H1 (cell line): ENCODE results near the gene STBD1. TPM values are rescaled to one million over a fixed set of nuclear protein-coding genes. Genes with fewer than 3 reads are reported as not detected.

ENCODE experiments used
- CTCF ChIA-PET: fragments of 300-600 bp; sonication (Branson Sonifier 250); formaldehyde crosslinking; loops from one replicate; lab custom pipeline; 2021; ENCODE audit not compliant: partially characterized antibody; lab: Charles Lee
- POLR2A ChIA-PET: fragments of 300-600 bp; sonication (Branson Sonifier 250); formaldehyde crosslinking; loops from one replicate; lab custom pipeline; 2021; ENCODE audit warnings: inconsistent platforms; ENCODE audit not compliant: partially characterized antibody; lab: Charles Lee
- DNase-seq, 2 experiments: peaks; one replicate each; pipeline versions ENCODE4 v3.0.0 to v3.0.0-alpha.2; 2010 to 2022; ENCODE audit warnings: low spot score in 2 of 2, low read depth in 1 of 2, mixed read lengths in 1 of 2
- FAIRE-seq: peaks from 2 replicates; lab custom pipeline; 2011; peaks lifted over from hg19 to GRCh38; lab: Jason Lieb, UNC
- H2AFZ ChIP-seq: 2 replicates; pipeline ENCODE4 v1.8.1; 2012; ENCODE audit warnings: low read length, inconsistent platforms
- H2AK5ac ChIP-seq: 2 replicates; pipeline ENCODE4 v1.6.1; 2013; ENCODE audit warnings: low read depth, low read length
- H2BK120ac ChIP-seq: replicated peaks from 2 replicates; pipeline ENCODE3; 2013; ENCODE audit warnings: low read depth, low read length, inconsistent platforms
- H2BK12ac ChIP-seq: 2 replicates; pipeline ENCODE4 v1.6.1; 2013; ENCODE audit warnings: low read depth, low read length
- H2BK15ac ChIP-seq: 2 replicates; pipeline ENCODE4 v1.6.1; 2013; ENCODE audit warnings: low read length
- H2BK20ac ChIP-seq: 2 replicates; pipeline ENCODE4 v1.6.1; 2013; ENCODE audit warnings: low read length
- H2BK5ac ChIP-seq: 2 replicates; pipeline ENCODE4 v1.6.1; 2013; ENCODE audit warnings: low read depth, low read length
- H3K14ac ChIP-seq: 2 replicates; pipeline ENCODE4 v1.6.1; 2013; ENCODE audit warnings: inconsistent platforms; ENCODE audit not compliant: insufficient read length
- H3K18ac ChIP-seq: 2 replicates; pipeline ENCODE4 v1.6.1; 2013; ENCODE audit warnings: low read length; ENCODE audit errors: extremely low read depth
- H3K23ac ChIP-seq: 2 replicates; pipeline ENCODE4 v1.6.1; 2013; ENCODE audit warnings: inconsistent platforms; ENCODE audit not compliant: insufficient read length
- H3K23me2 ChIP-seq: 2 replicates; pipeline ENCODE4 v1.6.1; 2013; ENCODE audit warnings: low read depth, low read length
- H3K27ac ChIP-seq: 2 replicates; pipeline ENCODE4 v1.6.1; 2011; ENCODE audit warnings: low read depth, low read length, inconsistent platforms
- H3K27me3 ChIP-seq, 4 experiments: replicated peaks in 1 of 4; 1 replicate in 1 of 4; 2 replicates in 3 of 4; pipeline versions ENCODE4 v1.6.1 to v1.8.1; 2011 to 2013; ENCODE audit warnings: low read length in 3 of 4, mild to moderate bottlenecking in 3 of 4, inconsistent platforms in 2 of 4, mixed read lengths in 2 of 4, moderate library complexity in 1 of 4; ENCODE audit not compliant: control insufficient read depth in 3 of 4, insufficient read depth in 3 of 4; ENCODE audit errors: extremely low read depth in 1 of 4
- H3K36me3 ChIP-seq, 4 experiments: 2 replicates each; pipeline versions ENCODE4 v1.6.1 to v1.8.1; 2011 to 2013; ENCODE audit warnings: mild to moderate bottlenecking in 4 of 4, low read length in 3 of 4, moderate library complexity in 2 of 4, control low read depth in 1 of 4, inconsistent platforms in 1 of 4; ENCODE audit not compliant: insufficient read depth in 4 of 4, control insufficient read depth in 2 of 4
- H3K4ac ChIP-seq: replicated peaks from 2 replicates; pipeline ENCODE3; 2013; ENCODE audit warnings: low read length, low read depth, mixed read lengths, inconsistent platforms; ENCODE audit not compliant: insufficient read length
- H3K4me1 ChIP-seq, 4 experiments: replicated peaks in 1 of 4; 1 replicate in 1 of 4; 2 replicates in 3 of 4; pipeline versions ENCODE4 v1.6.1 to v1.8.1; 2011 to 2013; ENCODE audit warnings: low read length in 3 of 4, inconsistent platforms in 2 of 4, mixed read lengths in 1 of 4; ENCODE audit not compliant: insufficient read depth in 4 of 4, control insufficient read depth in 3 of 4
- H3K4me2 ChIP-seq, 2 experiments: 2 replicates each; pipeline versions ENCODE4 v1.6.1 to v1.8.1; 2011 to 2013; ENCODE audit warnings: low read depth in 2 of 2, low read length in 2 of 2, control low read depth in 1 of 2, inconsistent platforms in 1 of 2, mild to moderate bottlenecking in 1 of 2; ENCODE audit not compliant: insufficient read depth in 1 of 2
- H3K4me3 ChIP-seq, 4 experiments: fragments of 200-600, 300-600 bp in 1 of 4; sonication (generic), shearing (Covaris generic), sonication (Bioruptor Twin) in 1 of 4; 2 replicates each; pipeline versions ENCODE4 v1.5.1 to v1.8.1; 2011 to 2016; ENCODE audit warnings: low read length in 4 of 4, low read depth in 3 of 4, control low read depth in 2 of 4, inconsistent platforms in 2 of 4, mild to moderate bottlenecking in 2 of 4, mixed read lengths in 1 of 4, moderate library complexity in 1 of 4; ENCODE audit not compliant: insufficient read depth in 2 of 4; ENCODE audit errors: extremely low read depth in 1 of 4
- H3K56ac ChIP-seq: replicated peaks from 2 replicates; pipeline ENCODE3; 2013; ENCODE audit warnings: low read depth, mild to moderate bottlenecking, mixed read lengths, low read length, inconsistent platforms; ENCODE audit not compliant: insufficient read length
- H3K79me1 ChIP-seq: 2 replicates; pipeline ENCODE4 v1.6.1; 2013; ENCODE audit warnings: low read depth, low read length, control low read depth
- H3K79me2 ChIP-seq, 2 experiments: 2 replicates each; pipeline versions ENCODE4 v1.6.1 to v1.8.1; 2012 to 2013; ENCODE audit warnings: low read length in 2 of 2, mild to moderate bottlenecking in 2 of 2, inconsistent platforms in 1 of 2; ENCODE audit not compliant: insufficient read depth in 2 of 2, control insufficient read depth in 1 of 2
- H3K9ac ChIP-seq, 4 experiments: replicated peaks in 1 of 4; 1 replicate in 1 of 4; 2 replicates in 3 of 4; pipeline versions ENCODE4 v1.6.1 to v1.8.1; 2011 to 2013; ENCODE audit warnings: low read depth in 3 of 4, low read length in 3 of 4, control low read depth in 2 of 4, mild to moderate bottlenecking in 2 of 4, moderate library complexity in 2 of 4, inconsistent platforms in 1 of 4; ENCODE audit errors: extremely low read depth in 1 of 4
- H3K9me3 ChIP-seq, 2 experiments: 2 replicates each; pipeline versions ENCODE4 v1.6.1 to v1.8.1; 2012 to 2013; ENCODE audit warnings: mild to moderate bottlenecking in 2 of 2, moderate library complexity in 2 of 2, control low read depth in 1 of 2, inconsistent platforms in 1 of 2, low read depth in 1 of 2, low read length in 1 of 2, mixed read lengths in 1 of 2; ENCODE audit not compliant: insufficient read depth in 2 of 2
- H4K20me1 ChIP-seq, 2 experiments: replicated peaks in 1 of 2; 2 replicates each; pipeline versions ENCODE3 to v1.8.1; 2011 to 2013; ENCODE audit warnings: inconsistent platforms in 2 of 2, low read length in 2 of 2, mild to moderate bottlenecking in 1 of 2; ENCODE audit not compliant: insufficient read depth in 2 of 2, control insufficient read depth in 1 of 2
- H4K5ac ChIP-seq: 2 replicates; pipeline ENCODE4 v1.6.1; 2013; ENCODE audit warnings: low read length, low read depth, mixed read lengths, inconsistent platforms; ENCODE audit not compliant: insufficient read length
- H4K8ac ChIP-seq: 2 replicates; pipeline ENCODE4 v1.8.0; 2013; ENCODE audit warnings: mild to moderate bottlenecking, moderate library complexity, low read length, inconsistent platforms; ENCODE audit not compliant: insufficient read depth; ENCODE audit errors: extremely low read depth
- H4K91ac ChIP-seq: replicated peaks from 2 replicates; pipeline ENCODE3; 2013; ENCODE audit warnings: low read length, mixed read lengths, inconsistent platforms; ENCODE audit not compliant: insufficient read length
- ASH2L ChIP-seq: fragments of 200-600, 300-600 bp; sonication (generic); IDR thresholded peaks from one replicate; pipeline ENCODE4 v1.7.1; 2017; ENCODE audit warnings: low read length
- CBX8 ChIP-seq: fragments of 300-800, 300-1000 bp; sonication (generic); IDR thresholded peaks from 2 replicates; pipeline ENCODE4 v1.7.1; 2016; ENCODE audit warnings: low read depth, low read length, borderline replicate concordance
- CTBP2 ChIP-seq: IDR thresholded peaks from 2 replicates; pipeline ENCODE4 v1.7.0; 2011; ENCODE audit warnings: borderline replicate concordance, mild to moderate bottlenecking, moderate library complexity, mixed read lengths, low read length; ENCODE audit not compliant: insufficient read depth, insufficient read length
- JUN ChIP-seq: IDR thresholded peaks from 2 replicates; pipeline ENCODE4 v1.6.1; 2011; ENCODE audit warnings: low read depth, mild to moderate bottlenecking, improper control_type of control experiment, low read length
- KDM1A ChIP-seq: fragments of 200-600, 300-600 bp; sonication (generic); IDR thresholded peaks from 2 replicates; pipeline ENCODE4 v1.7.1; 2016; ENCODE audit warnings: mild to moderate bottlenecking, low read length, borderline replicate concordance
- MAFK ChIP-seq: IDR thresholded peaks from 2 replicates; pipeline ENCODE4 v1.6.1; 2012; ENCODE audit warnings: low read depth, mild to moderate bottlenecking, improper control_type of control experiment, low read length
- PHF8 ChIP-seq: fragments of 200-600 bp; sonication (generic); conservative IDR thresholded peaks from 2 replicates; pipeline ENCODE4 v1.7.1; 2012; ENCODE audit warnings: low read depth, mild to moderate bottlenecking, inconsistent platforms, low read length, moderate library complexity
- RAD21 ChIP-seq, 2 experiments: IDR thresholded peaks in 1 of 2; conservative IDR thresholded peaks in 1 of 2; 2 replicates each; pipeline ENCODE4 v1.6.1; 2011; ENCODE audit warnings: low read depth in 2 of 2, low read length in 2 of 2, improper control_type of control experiment in 1 of 2, inconsistent platforms in 1 of 2, mild to moderate bottlenecking in 1 of 2, moderate library complexity in 1 of 2
- SIX5 ChIP-seq: IDR thresholded peaks from 2 replicates; pipeline ENCODE4 v1.6.1; 2011; ENCODE audit warnings: mild to moderate bottlenecking, low read depth, low read length
- SP2 ChIP-seq: IDR thresholded peaks from 2 replicates; pipeline ENCODE4 v1.6.1; 2012; ENCODE audit warnings: mild to moderate bottlenecking, low read length, inconsistent platforms
- TAF7 ChIP-seq: optimal IDR thresholded peaks from 2 replicates; pipeline ENCODE3; 2011; ENCODE audit warnings: low read depth, mild to moderate bottlenecking, inconsistent platforms, low read length, moderate library complexity, borderline replicate concordance
- YY1 ChIP-seq: IDR thresholded peaks from 2 replicates; pipeline ENCODE4 v1.6.1; 2011; ENCODE audit warnings: low read depth, mild to moderate bottlenecking, low read length
- WGBS, 2 experiments: shearing (Covaris generic) in 1 of 2; methylation state at CpG; one replicate each; pipeline versions ENCODE4 v1.1.6 to v1.1.7; 2013 to 2015; ENCODE audit warnings: low lambda C conversion rate in 2 of 2, mixed read lengths in 2 of 2, inconsistent platforms in 1 of 2, low coverage in 1 of 2, missing lambda C conversion rate in 1 of 2; ENCODE audit not compliant: insufficient replicate concordance in 2 of 2, insufficient coverage in 1 of 2, insufficient read length in 1 of 2; ENCODE audit errors: extremely low coverage in 1 of 2, missing lambda C conversion rate in 1 of 2; 5-methylcytosine and 5-hydroxymethylcytosine counted together
- polyA plus RNA-seq, 7 experiments: library from polyadenylated mRNA; depleted of rRNA in 3 of 7; stranded (reverse) in 5 of 7; unstranded in 2 of 7; fragments of >200 nt in 5 of 7; fragments of 200-250 nt in 2 of 7; gene quantifications; 1 replicate in 5 of 7; 2 replicates in 1 of 7; 4 replicates in 1 of 7; pipeline versions ENCODE4 v1.2.1 to v1.2.3, GENCODE V29; 2011 to 2013; ENCODE audit warnings: missing spikeins in 2 of 7, mixed read lengths in 2 of 7
- total RNA-seq: library from RNA; stranded (reverse); fragmentation: NEBNext Ultra II Directional; extraction: Animal tissue kit (Norgen Biotek cat#: 25700); gene quantifications from 2 replicates; pipeline ENCODE4 v1.2.1, GENCODE V29; 2021
- TF ChIP-seq, protein P1 (sequence below): IDR thresholded peaks from 2 replicates; pipeline ENCODE4 v1.6.1; 2011; ENCODE audit warnings: low read depth, mild to moderate bottlenecking, low read length; ENCODE audit not compliant: insufficient read depth

STBD1 gene
- total and polyA plus RNA-seq, 2 of the 8 experiments (the other 6 are each of a cell fraction or from before 2014, with no cell fraction given): 0.45 to 1.7 TPM

DNA sequence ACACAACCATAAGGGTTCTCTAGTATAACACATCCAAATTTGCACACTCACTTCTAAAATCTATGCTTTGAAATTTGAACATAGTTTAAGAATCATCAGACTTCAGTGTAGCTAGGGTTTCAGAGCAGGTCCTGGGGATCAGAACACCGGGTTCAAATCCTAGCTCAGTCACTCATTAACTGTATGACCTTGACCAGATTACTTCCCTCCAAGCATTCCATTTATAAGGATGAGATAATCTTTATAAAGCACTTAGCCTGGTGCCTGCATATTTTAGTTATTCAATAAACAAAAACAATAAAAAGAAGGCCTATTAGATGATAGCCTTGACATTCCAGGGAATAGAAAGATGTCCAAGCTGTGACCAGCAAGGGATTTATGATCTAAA, 4.8 kb upstream of the STBD1 start:
- H3K4ac ChIP-seq: no peak overlapping the region
- H4K20me1 ChIP-seq: peaks cover 0 to 1% of the 10 kb centered on the region in 2 experiments
- no peak overlapping the region for H2BK12ac ChIP-seq
- H2AK5ac ChIP-seq: no peak overlapping the region
- peaks cover 2 to 17% (median 11%) of the 10 kb centered on the region in 4 experiments for H3K27me3 ChIP-seq
- H3K23ac ChIP-seq: no peak overlapping the region
- H2AFZ ChIP-seq: no peak overlapping the region
- no peak overlapping the region for H3K56ac ChIP-seq
- no peak overlapping the region for H2BK5ac ChIP-seq
- no peaks in the 10 kb centered on the region; a peak in 1 of 7 replicates for H3K4me1 ChIP-seq
- CTCF ChIA-PET: interaction anchor here (1.2 to 1.5 kb wide), 2 partner anchors 76 to 122 kb away, joined by 3 to 4 read pairs; no protein-coding TSS in a partner anchor
- H2BK15ac ChIP-seq: no peak overlapping the region
- H3K9me3 ChIP-seq: peaks cover 0 to 6% of the 10 kb centered on the region in 2 experiments; a peak in 2 of 4 replicates
- H3K36me3 ChIP-seq: no peaks in the 10 kb centered on the region
- no peak overlapping the region for H2BK120ac ChIP-seq
- no peak overlapping the region for H3K27ac ChIP-seq
- no peak overlapping the region for H3K4me2 ChIP-seq
- FAIRE-seq: no peak
- no peak overlapping the region for H3K14ac ChIP-seq
- H3K23me2 ChIP-seq: peaks cover 7% of the 10 kb centered on the region; the same call in 1 of the 2 replicates
- POLR2A ChIA-PET: no interaction called here
- H3K9ac ChIP-seq: no peak overlapping the region
- H3K18ac ChIP-seq: no peak overlapping the region
- 92% methylated on average over 1 of the region's 1 CpG; no CpG with 5 or more reads in 1 of the 2 experiments for WGBS, 2 experiments
- no peak overlapping the region for H3K4me3 ChIP-seq
- H4K91ac ChIP-seq: no peak overlapping the region
- H4K8ac ChIP-seq: no peak overlapping the region
- no peak overlapping the region for H4K5ac ChIP-seq
- no peaks in the 10 kb centered on the region for H3K79me2 ChIP-seq
- no peaks in the 10 kb centered on the region for H3K79me1 ChIP-seq
- no peak for DNase-seq
- H2BK20ac ChIP-seq: no peak overlapping the region
- TF ChIP-seq RAD21 (IDR thresholded peaks at IDR 0.05 in 1 of 2, conservative IDR thresholded peaks at IDR 0.05 in 1 of 2; ENCODE audit: low read depth in 2 of 2, low read length in 2 of 2) (no peak), CTBP2 (no peak), ASH2L (no peak), JUN (no peak), CBX8 (no peak), TAF7 (no peak), SP2 (no peak), YY1 (no peak), PHF8 (no peak), KDM1A (no peak), SIX5 (no peak), MAFK (no peak)
- TF ChIP-seq, protein P1, sequence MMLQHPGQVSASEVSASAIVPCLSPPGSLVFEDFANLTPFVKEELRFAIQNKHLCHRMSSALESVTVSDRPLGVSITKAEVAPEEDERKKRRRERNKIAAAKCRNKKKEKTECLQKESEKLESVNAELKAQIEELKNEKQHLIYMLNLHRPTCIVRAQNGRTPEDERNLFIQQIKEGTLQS: no peak
